NCI-H446 (cell line): ENCODE data around the gene ERV3-1.
"Not testable (repeated sequence)": the region's sequence is repeated elsewhere in the genome, so short reads cannot be mapped to it uniquely, and the experiment has no call there.

Experiments
- DNase-seq, 2 experiments: peaks; one replicate each; lab custom pipeline; 2025; lab: John Stamatoyannopoulos, UW

The ERV3-1 gene, protein sequence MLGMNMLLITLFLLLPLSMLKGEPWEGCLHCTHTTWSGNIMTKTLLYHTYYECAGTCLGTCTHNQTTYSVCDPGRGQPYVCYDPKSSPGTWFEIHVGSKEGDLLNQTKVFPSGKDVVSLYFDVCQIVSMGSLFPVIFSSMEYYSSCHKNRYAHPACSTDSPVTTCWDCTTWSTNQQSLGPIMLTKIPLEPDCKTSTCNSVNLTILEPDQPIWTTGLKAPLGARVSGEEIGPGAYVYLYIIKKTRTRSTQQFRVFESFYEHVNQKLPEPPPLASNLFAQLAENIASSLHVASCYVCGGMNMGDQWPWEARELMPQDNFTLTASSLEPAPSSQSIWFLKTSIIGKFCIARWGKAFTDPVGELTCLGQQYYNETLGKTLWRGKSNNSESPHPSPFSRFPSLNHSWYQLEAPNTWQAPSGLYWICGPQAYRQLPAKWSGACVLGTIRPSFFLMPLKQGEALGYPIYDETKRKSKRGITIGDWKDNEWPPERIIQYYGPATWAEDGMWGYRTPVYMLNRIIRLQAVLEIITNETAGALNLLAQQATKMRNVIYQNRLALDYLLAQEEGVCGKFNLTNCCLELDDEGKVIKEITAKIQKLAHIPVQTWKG

GRCh38 chr7:65006094-65006992 is at the start of gene ERV3-1:
ERV3-1 (minus strand) TSS chr7:65006687; CDS start chr7:64993026, 13,661 bp downstream.
- peak; percentile 61 to 84 for DNase-seq

- DNase-seq: not testable (repeated sequence)
Measured at GRCh38 chr7:65055786-65056185, 49.3 kb upstream of the ERV3-1 start.

GRCh38 chr7:65054466-65054994 is 48.0 kb upstream of the ERV3-1 start:
- DNase-seq: not testable (repeated sequence)

GRCh38 chr7:65051654-65052053 is 45.2 kb upstream of the ERV3-1 start:
- DNase-seq: not testable (repeated sequence)

GRCh38 chr7:65051139-65051538 is 44.7 kb upstream of the ERV3-1 start:
- not testable (repeated sequence) for DNase-seq

- DNase-seq: not testable (repeated sequence)
Measured at GRCh38 chr7:65046329-65046728, 39.8 kb upstream of the ERV3-1 start.

DNA sequence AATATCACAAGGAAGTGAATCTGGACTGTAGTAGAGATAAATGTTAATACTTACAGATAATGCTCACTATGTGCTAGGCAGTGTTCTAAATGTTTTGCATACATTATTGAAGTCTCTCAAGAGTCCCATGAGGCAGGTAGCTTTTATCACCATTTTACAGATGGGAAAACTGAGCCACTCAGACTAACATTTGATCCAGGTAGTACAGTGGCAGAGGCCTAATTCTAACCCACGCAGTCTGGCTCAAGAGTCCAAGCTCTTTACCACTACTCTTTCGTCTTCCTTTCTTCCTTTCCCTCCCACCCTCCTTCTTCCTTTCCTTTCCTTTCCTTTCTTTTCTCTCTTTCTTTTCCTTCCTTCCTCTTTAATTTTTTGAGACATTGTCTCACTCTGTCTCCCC is 39.1 kb upstream of the ERV3-1 start:
- not testable (repeated sequence) for DNase-seq

DNA sequence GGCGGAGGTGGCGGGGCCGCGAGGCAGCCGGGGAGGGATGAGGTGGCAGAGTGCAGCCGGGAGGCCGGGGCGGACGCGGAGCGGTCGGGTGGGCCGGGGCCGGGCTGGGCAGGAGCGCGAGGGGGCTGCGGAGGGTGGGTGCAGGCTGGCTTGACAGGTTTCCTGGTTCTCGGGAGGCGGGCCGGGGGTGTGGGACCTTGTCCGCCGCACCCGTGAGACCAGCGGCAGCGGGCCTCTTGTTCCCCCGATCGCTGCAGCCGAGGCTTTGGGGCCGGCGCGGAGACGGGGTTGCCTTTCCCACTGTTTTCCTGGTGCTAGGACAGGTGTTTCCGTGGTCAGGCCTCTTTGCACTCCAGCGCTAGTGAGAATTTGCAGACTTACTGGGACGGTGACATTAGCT is 32.3 kb upstream of the ERV3-1 start:
- DNase-seq: not testable (repeated sequence)

- DNase-seq: peak; percentile 45 to 83
Measured at GRCh38 chr7:65037740-65038688, 31.5 kb upstream of the ERV3-1 start.

- DNase-seq: not testable (repeated sequence)
Measured at GRCh38 chr7:65036526-65036925, 30.0 kb upstream of the ERV3-1 start.

GRCh38 chr7:65035469-65035868 is 29.0 kb upstream of the ERV3-1 start:
- not testable (repeated sequence) for DNase-seq

GRCh38 chr7:65034120-65034782 is 27.8 kb upstream of the ERV3-1 start:
- not testable (repeated sequence) for DNase-seq

GRCh38 chr7:65033391-65033790 is 26.9 kb upstream of the ERV3-1 start:
- not testable (repeated sequence) for DNase-seq

- not testable (repeated sequence) for DNase-seq
Measured at GRCh38 chr7:65025023-65025422, 18.5 kb upstream of the ERV3-1 start.

DNA sequence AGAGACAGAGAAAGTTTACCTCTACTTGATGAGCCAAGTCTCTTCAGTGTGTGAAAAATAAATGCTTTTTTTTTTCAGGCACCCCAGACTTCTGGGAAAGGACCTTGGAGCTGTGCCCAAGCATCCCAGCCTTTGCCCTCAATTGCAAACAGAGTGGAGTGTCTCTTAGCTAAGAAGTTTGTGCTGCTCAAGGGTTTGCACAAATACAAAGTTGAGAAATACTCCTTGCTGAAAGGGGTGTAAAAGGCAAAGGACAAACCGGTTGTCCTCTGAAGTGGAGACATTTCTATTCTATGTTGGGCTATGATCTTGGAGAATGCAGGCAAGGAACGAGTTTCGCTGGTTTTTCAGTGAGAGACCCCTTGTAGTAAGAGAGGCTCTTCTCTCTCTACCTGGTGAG is 14.5 kb upstream of the ERV3-1 start:
- not testable (repeated sequence) for DNase-seq

- DNase-seq: not testable (repeated sequence)
Measured at GRCh38 chr7:65009881-65010280, 3.4 kb upstream of the ERV3-1 start.

DNA sequence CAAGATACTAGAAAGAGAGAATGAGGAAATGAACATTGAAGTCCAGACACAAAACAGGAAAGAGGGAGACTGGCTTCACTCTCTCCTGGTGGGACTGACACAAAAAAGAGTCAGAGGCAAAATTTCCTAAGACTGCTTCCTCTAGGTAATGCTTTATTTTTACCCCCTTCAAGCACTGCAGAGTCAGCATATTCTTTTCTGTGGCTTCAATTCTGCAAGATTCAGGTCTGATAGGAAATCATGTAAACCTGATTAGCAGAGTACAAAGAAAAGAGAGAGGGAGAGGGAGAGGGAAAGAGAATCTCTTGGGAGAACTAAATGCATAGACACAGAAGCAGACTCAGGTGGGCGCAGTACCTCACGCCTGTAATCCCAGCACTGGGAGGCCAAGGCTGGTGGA is 2.9 kb upstream of the ERV3-1 start:
- not testable (repeated sequence) for DNase-seq

DNA sequence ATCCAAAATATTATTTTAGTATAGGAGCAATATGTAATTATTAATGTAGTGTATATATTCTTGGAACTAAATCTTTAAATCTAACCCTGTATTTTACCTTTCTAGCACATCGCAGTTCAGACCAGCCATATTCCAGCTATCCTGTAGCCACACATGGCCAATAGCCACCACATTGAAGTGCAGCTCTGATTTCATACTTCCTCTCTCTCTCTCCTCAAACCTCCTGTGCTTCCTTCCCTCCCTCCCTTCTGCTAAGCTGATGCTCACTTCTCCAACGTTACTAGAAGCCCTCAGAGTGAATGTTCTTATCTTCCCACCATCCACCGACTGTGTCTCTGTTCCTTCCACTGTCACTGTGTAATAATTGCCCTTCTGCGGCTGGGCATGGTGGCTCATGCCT is 549 bp upstream of the ERV3-1 start:
- DNase-seq: not testable (repeated sequence)

DNA sequence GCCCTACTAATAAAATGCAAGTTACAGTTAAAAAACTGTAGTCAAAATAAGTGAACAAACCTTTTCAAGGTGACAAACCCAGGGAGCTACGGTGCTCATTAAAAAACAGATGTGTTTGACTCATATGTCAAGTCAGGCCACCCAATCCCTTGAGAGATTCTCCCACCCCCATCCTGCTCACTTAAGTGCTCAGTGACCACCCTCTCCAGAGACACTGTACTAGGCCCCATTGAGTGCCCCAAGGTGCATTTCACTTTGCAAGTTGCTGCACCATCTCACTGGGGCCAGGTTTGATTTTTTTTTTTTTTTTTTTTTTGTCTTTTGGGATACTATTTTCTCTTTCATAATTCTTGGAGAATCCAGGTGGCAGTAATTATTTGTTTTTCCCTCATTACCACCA is 1.9 kb downstream of the ERV3-1 start:
- no peak for DNase-seq

DNA sequence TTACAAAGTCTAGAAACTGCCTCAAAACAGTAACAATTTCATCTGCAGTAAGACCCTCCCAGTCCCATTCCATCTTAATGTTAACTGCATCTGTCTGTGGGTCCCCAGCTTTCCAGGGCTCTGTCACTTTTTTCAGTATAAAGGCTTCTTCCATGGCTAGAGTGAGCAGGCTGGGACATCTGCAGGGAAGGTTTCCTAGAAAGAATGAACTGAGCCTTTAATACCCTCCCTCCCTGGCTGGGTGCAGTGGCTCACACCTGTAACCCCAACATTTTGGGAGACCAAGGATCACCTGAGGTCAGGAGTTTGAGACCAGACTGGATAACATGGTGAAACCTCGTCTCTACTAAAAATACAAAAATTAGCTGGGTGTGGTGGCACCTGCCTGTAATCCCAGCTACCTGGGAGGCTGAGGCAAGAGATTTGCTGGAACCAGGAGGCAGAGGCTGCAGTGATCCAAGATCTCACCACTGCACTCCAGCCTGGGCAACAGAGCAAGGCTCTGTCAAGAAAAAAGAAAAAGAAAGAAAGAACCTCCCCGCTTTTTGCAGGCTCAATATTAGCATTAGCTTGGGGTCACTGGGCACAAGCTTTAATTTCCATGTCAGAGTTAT is 3.4 kb downstream of the ERV3-1 start:
- DNase-seq: no peak
